ENCODE measurements around the gene BSG. TPM values are rescaled to one million over a fixed set of nuclear protein-coding genes. Genes with fewer than 3 reads are reported as not detected.

Gene BSG
- total and polyA plus RNA-seq, 2 of the 4 experiments (the other 2 are of a cell fraction), result 130 to 698 TPM

DNA sequence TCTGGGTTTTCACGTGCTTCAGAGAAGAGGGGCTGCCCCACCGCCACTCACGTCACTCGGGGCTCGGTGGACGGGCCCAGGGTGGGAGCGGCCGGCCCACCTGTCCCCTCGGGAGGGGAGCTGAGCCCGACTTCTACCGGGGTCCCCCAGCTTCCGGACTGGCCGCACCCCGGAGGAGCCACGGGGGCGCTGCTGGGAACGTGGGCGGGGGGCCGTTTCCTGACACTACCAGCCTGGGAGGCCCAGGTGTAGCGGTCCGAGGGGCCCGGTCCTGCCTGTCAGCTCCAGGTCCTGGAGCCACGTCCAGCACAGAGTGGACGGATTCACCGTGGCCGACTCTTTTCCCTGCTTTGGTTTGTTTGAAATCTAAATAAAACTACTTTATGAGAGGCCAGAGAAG lies 30.7 kb upstream of the BSG start:
- H3K23ac ChIP-seq (ENCODE audit: low read depth, low read length), result no peak overlapping the region
- no peak overlapping the region for H2BK15ac ChIP-seq (ENCODE audit: low read depth, low read length)
- peaks cover 8% of the 10 kb centered on the region for H3K9me1 ChIP-seq (ENCODE audit: insufficient read depth, low read length)
- no peak overlapping the region for H4K91ac ChIP-seq (ENCODE audit: insufficient read depth, low read depth, low read length)
- no peaks in the 10 kb centered on the region for H3K9me3 ChIP-seq (ENCODE audit: control insufficient read depth, insufficient read depth, low read length)
- ChIA-PET POLR2A (ENCODE audit: unreplicated experiment) (no interaction called here), CTCF (no interaction called here)
- no peak overlapping the region for H2BK5ac ChIP-seq (ENCODE audit: low read depth, low read length, poor library complexity, severe bottlenecking)
- dilution Hi-C loops (cut with HindIII; ENCODE audit: low sequenced_read_pairs, unreplicated experiment), result no loop called here
- H3K4me2 ChIP-seq (ENCODE audit: low read depth, low read length), result no peak overlapping the region
- no peak overlapping the region for H3K18ac ChIP-seq (ENCODE audit: low read depth, low read length)
- H4K5ac ChIP-seq (ENCODE audit: low read depth, low read length), result no peak overlapping the region
- ATAC-seq (ENCODE audit: low read depth) (no peak), DNase-seq (no peak)
- H4K8ac ChIP-seq (ENCODE audit: low read depth in 2 of 2, low read length in 2 of 2), result no peak overlapping the region
- no peaks in the 10 kb centered on the region for H3K4me1 ChIP-seq (ENCODE audit: control insufficient read depth, insufficient read depth, low read length)
- peaks cover 17% of the 10 kb centered on the region for H4K20me1 ChIP-seq (ENCODE audit: insufficient read depth, low read length)
- no peak overlapping the region for H2AFZ ChIP-seq (replicated peaks; ENCODE audit: low read length, poor library complexity)
- no peak overlapping the region for H3K4me3 ChIP-seq (ENCODE audit: insufficient read depth, low read depth, low read length)
- in situ Hi-C loops (cut with MboI; ENCODE audit: low sequenced_read_pairs), result no loop called here
- intact Hi-C loops (cut with micrococcal nuclease), result no loop called here
- H3K27ac ChIP-seq (ENCODE audit: insufficient read depth, low read length), result no peak overlapping the region
- no peak overlapping the region for H2AK5ac ChIP-seq (ENCODE audit: low read depth, low read length)
- no peak overlapping the region for H2BK120ac ChIP-seq (ENCODE audit: low read depth, low read length)
- BruUV-seq (replicated peaks), result no TSS peak
- no peak for TF ChIP-seq SMC3 (IDR thresholded peaks at IDR 0.05; ENCODE audit: low read depth, low read length)
- no peak overlapping the region for H2AK9ac ChIP-seq (replicated peaks; ENCODE audit: low read depth, low read length, poor library complexity)
- no peak overlapping the region for H3K56ac ChIP-seq (ENCODE audit: extremely low read depth, insufficient read depth, low read length)
- peaks cover 44% of the 10 kb centered on the region for H3K36me3 ChIP-seq (ENCODE audit: control insufficient read depth, insufficient read depth, low read length)
- H2BK20ac ChIP-seq (ENCODE audit: low read depth, low read length), result no peak overlapping the region
- no peak overlapping the region for H3K9ac ChIP-seq (ENCODE audit: low read depth, low read length)
- peaks cover 7 to 12% of the 10 kb centered on the region in 2 experiments; a peak in 2 of 4 replicates for H3K79me1 ChIP-seq (ENCODE audit: low read depth in 1 of 2, low read length in 2 of 2)
- H3K27me3 ChIP-seq (ENCODE audit: control insufficient read depth, insufficient read depth, low read length), result no peaks in the 10 kb centered on the region
- WGBS, 2 experiments (ENCODE audit: extremely low coverage in 2 of 2, insufficient read length in 1 of 2), result 90% methylated on average over 12 of the region's 26 CpGs; no CpG with 5 or more reads in 1 of the 2 experiments
- H3K14ac ChIP-seq (replicated peaks; ENCODE audit: low read depth, low read length), result no peak overlapping the region
- H3K4ac ChIP-seq (ENCODE audit: low read depth, low read length), result no peak overlapping the region
